Stimulated activated CD8-positive, alpha-beta memory T cell treated with anti-CD3 and anti-CD28 coated beads, Interleukin-4, amount 100 ng/mL, for 1 hour (primary cell): ENCODE data around the gene PRAMEF13.
"Not testable (repeated sequence)": the region's sequence is repeated elsewhere in the genome, so short reads cannot be mapped to it uniquely, and the experiment has no call there.

Source experiments
- DNase-seq, 2 donors: peaks; one replicate each; pipeline ENCODE4 v3.0.0-alpha.2; 2020; ENCODE audit warnings: low read depth in 2 of 2, low spot score in 1 of 2

The PRAMEF13 gene

DNA sequence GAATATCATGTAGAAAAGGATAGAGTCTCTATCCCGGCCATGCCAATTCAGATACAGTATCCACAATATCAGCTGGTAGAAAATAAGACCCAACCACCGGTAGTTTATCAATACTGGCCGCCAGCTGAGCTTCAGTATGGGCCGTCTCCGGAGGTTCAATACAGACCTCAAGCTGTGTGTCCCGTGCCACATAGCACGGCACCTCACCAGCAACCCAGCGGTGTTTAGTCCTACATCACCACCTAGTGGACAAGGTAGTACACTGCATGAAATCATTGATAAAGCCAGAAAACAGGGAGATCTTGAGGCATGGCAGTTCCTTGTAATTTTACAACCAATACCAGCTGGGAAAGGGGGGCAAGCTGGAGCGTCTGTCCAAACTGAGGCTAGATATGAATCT is 7.5 kb upstream of the PRAMEF13 start:
- not testable (repeated sequence) for DNase-seq

DNA sequence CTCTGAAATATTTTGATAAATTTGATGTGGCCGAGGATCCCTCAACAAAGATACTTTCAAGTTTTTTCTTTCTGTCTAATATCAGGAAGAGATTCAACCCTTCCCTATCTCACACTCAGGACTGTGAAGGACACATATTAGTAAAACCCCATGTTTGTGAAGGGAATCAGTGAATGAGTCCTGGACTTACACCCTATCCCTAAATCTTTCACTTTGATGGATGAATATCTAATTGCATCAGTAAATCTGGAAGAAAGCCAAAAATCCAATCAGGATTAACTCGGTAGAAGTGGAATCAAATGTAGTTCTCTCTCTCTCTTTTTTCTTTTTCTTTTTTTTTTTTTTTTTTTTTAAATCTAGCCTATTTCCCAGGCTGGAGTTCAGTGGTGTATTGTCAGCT is 29.7 kb downstream of the PRAMEF13 start, which contains the start of gene PRAMEF9:
PRAMEF9 (plus strand) TSS at position 301 of the 400 bp plus-strand sequence. CDS start 3,433 bp downstream, outside the sequence.
- not testable (repeated sequence) for DNase-seq

- DNase-seq: not testable (repeated sequence)
These were observed 35.7 kb downstream of the PRAMEF13 start, which contains the start of gene HNRNPCL4 for GRCh38 chr1:13165531-13165930. HNRNPCL4 (minus strand) TSS chr1:13165631; CDS start chr1:13165467, 164 bp downstream.

- DNase-seq: not testable (repeated sequence)
These were observed 45.3 kb downstream of the PRAMEF13 start, which contains the start of gene PRAMEF26 for GRCh38 chr1:13155909-13156308. PRAMEF26 (minus strand) TSS chr1:13156009; CDS start chr1:13153095, 2,914 bp downstream.
